PFSK-1 (cell line): Measurements from ENCODE around the gene FGD6.

Experiments used
- FOXP2 ChIP-seq: optimal IDR thresholded peaks from 2 replicates; pipeline ENCODE3; 2011; ENCODE audit warnings: borderline replicate concordance, control low read depth, inconsistent platforms; ENCODE audit not compliant: insufficient read depth; ENCODE audit errors: extremely low read length, extremely low read depth
- POLR2AphosphoS5 ChIP-seq: IDR thresholded peaks from 2 replicates; pipeline ENCODE4 v1.6.1; 2012; ENCODE audit warnings: low read depth, mild to moderate bottlenecking, control low read depth, low read length, moderate library complexity
- REST ChIP-seq, 2 experiments: IDR thresholded peaks; 2 replicates each; pipeline versions ENCODE4 v1.6.1 to v1.8.0; 2011 to 2012; ENCODE audit warnings: low read depth in 2 of 2, low read length in 2 of 2, control low read depth in 1 of 2, inconsistent platforms in 1 of 2, mild to moderate bottlenecking in 1 of 2, moderate library complexity in 1 of 2; ENCODE audit not compliant: insufficient read depth in 1 of 2
- SIN3A ChIP-seq: IDR thresholded peaks from 2 replicates; pipeline ENCODE4 v1.6.1; 2012; ENCODE audit warnings: mild to moderate bottlenecking, low read length, moderate library complexity, borderline replicate concordance; ENCODE audit not compliant: insufficient read depth
- TAF1 ChIP-seq: IDR thresholded peaks from 2 replicates; pipeline ENCODE4 v1.6.1; 2012; ENCODE audit warnings: low read length, control low read depth, borderline replicate concordance; ENCODE audit not compliant: insufficient read depth

The FGD6 gene

DNA sequence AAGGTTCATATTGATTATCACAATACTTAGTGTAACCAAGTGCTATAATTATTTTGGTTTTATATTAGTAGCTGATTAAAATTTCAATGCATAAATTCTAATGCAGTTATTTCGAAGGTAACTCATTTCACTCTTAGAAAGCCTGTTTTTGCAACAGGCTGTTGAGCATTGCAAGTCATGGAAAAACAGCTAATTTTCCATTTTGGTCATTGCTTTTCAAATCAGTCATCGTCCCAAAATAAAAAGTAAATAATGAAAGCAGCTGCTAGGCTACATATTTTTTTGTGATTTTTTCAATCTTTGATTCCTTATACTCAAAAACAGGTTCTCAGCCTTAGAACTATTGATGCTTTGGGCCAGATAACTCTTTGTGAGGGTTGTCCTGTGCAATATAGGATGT is 23.3 kb upstream of the FGD6 start:
- TF ChIP-seq FOXP2 = no peak
- no peak for TF ChIP-seq SIN3A
- TF ChIP-seq POLR2AphosphoS5 = no peak
- no peak for TF ChIP-seq TAF1
- TF ChIP-seq REST (IDR thresholded peaks at IDR 0.05; ENCODE audit: insufficient read depth in 1 of 2, low read depth in 2 of 2, low read length in 2 of 2) = no peak

GRCh38 chr12:95239216-95239615 is 21.9 kb upstream of the FGD6 start:
- no peak for TF ChIP-seq TAF1
- TF ChIP-seq FOXP2 = no peak
- no peak for TF ChIP-seq SIN3A
- no peak for TF ChIP-seq POLR2AphosphoS5
- TF ChIP-seq REST (IDR thresholded peaks at IDR 0.05; ENCODE audit: insufficient read depth in 1 of 2, low read depth in 2 of 2, low read length in 2 of 2) = no peak

GRCh38 chr12:95238150-95238549 is 20.9 kb upstream of the FGD6 start:
- TF ChIP-seq TAF1 (no peak), POLR2AphosphoS5 (no peak), REST (IDR thresholded peaks at IDR 0.05; ENCODE audit: insufficient read depth in 1 of 2, low read depth in 2 of 2, low read length in 2 of 2) (no peak), SIN3A (no peak), FOXP2 (no peak)

GRCh38 chr12:95237315-95237714 is 20.0 kb upstream of the FGD6 start:
- no peak for TF ChIP-seq FOXP2
- TF ChIP-seq TAF1 = no peak

DNA sequence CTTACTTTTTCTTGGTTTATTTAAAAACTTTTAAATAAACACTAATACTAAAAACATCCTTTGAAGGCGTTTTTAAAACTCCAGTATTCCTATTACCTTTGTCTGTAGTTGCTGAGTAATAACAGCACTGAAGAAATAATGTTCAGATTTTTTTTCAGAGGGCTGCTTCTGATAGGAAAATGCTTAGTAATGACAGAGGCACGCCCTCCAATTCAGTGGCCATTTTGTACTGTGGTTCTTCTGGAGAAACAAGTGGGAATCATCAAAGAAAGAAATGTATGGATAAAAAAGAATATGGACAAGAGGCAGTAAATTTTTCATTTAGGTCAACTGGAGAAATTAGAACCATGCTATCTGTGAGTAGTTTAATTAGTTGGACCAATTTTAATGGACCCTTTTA is 13.9 kb upstream of the FGD6 start:
- TF ChIP-seq TAF1 (no peak), FOXP2 (no peak), POLR2AphosphoS5 (no peak), SIN3A (no peak), REST (IDR thresholded peaks at IDR 0.05; ENCODE audit: insufficient read depth in 1 of 2, low read depth in 2 of 2, low read length in 2 of 2) (no peak)
